ENCODE measurements around the gene MYL4. TPM values are rescaled to one million over a fixed set of nuclear protein-coding genes. Genes with fewer than 3 reads are reported as not detected.

MYL4 gene
- total RNA-seq, 4 donors from 2014 or later: 3.2 TPM; not detected in 3

- DNase-seq: no peak
- intact Hi-C loops (cut with DNase I; ENCODE audit: low total_unique reads): no loop called here
- Histone ChIP-seq H3K9me3 (no peaks in the 10 kb centered on the region), H3K27me3 (no peaks in the 10 kb centered on the region), H3K4me1 (peaks cover 7 to 24% of the 10 kb centered on the region in 2 donors), H3K27ac (peak overlapping the region; percentile 92 to 95), H3K36me3 (no peaks in the 10 kb centered on the region), H3K4me3 (no peak overlapping the region)
- TF ChIP-seq POLR2A (IDR thresholded peaks at IDR 0.05): no peak
- no peak for TF ChIP-seq CTCF (IDR thresholded peaks at IDR 0.05)
Measured at GRCh38 chr17:47273245-47273644, 64.1 kb downstream of the MYL4 start.

Small RNA genes within 50 kb of the gene (small RNA-seq; reads per million reads assigned to genes)
- gene RNU7-186P: not detected

Other genes starting within 250 kb of the MYL4 start
- not detected for gene RPRML, start 230.1 kb upstream of the MYL4 start, total RNA-seq
- gene CDC27, start 20.1 kb upstream of the MYL4 start, total RNA-seq: 100 to 1,000 TPM in 3 of 4 donors, 10 to 100 TPM in 1; 87.1 to 129 (median 108) TPM
- gene ITGB3, start 44.5 kb downstream of the MYL4 start, total RNA-seq: 10 to 100 TPM in 3 of 4 donors, 1 to 10 TPM in 1; 7.4 to 28.7 (median 23.5) TPM
- gene EFCAB13, start 114.6 kb downstream of the MYL4 start, total RNA-seq: 10 to 100 TPM in 3 of 4 donors, 1 to 10 TPM in 1; 9.2 to 22.8 (median 14.5) TPM

Measured in uterus (tissue), 4 donors.